H1 (cell line): Measurements from ENCODE around the gene UNC93A. TPM values are rescaled to one million over a fixed set of nuclear protein-coding genes. Genes with fewer than 3 reads are reported as not detected.
A peak's percentile ranks its signal among the peaks of the same experiment; 100 is the strongest.

Experiments
- CTCF ChIA-PET: fragments of 300-600 bp; sonication (Branson Sonifier 250); formaldehyde crosslinking; loops from one replicate; lab custom pipeline; 2021; ENCODE audit not compliant: partially characterized antibody; lab: Charles Lee
- POLR2A ChIA-PET: fragments of 300-600 bp; sonication (Branson Sonifier 250); formaldehyde crosslinking; loops from one replicate; lab custom pipeline; 2021; ENCODE audit warnings: inconsistent platforms; ENCODE audit not compliant: partially characterized antibody; lab: Charles Lee
- DNase-seq, 2 experiments: peaks; one replicate each; pipeline versions ENCODE4 v3.0.0 to v3.0.0-alpha.2; 2010 to 2022; ENCODE audit warnings: low spot score in 2 of 2, low read depth in 1 of 2, mixed read lengths in 1 of 2
- FAIRE-seq: peaks from 2 replicates; lab custom pipeline; 2011; peaks lifted over from hg19 to GRCh38; lab: Jason Lieb, UNC
- H2AFZ ChIP-seq: 2 replicates; pipeline ENCODE4 v1.8.1; 2012; ENCODE audit warnings: low read length, inconsistent platforms
- H2AK5ac ChIP-seq: 2 replicates; pipeline ENCODE4 v1.6.1; 2013; ENCODE audit warnings: low read depth, low read length
- H2BK120ac ChIP-seq: replicated peaks from 2 replicates; pipeline ENCODE3; 2013; ENCODE audit warnings: low read depth, low read length, inconsistent platforms
- H2BK12ac ChIP-seq: 2 replicates; pipeline ENCODE4 v1.6.1; 2013; ENCODE audit warnings: low read depth, low read length
- H2BK15ac ChIP-seq: 2 replicates; pipeline ENCODE4 v1.6.1; 2013; ENCODE audit warnings: low read length
- H2BK20ac ChIP-seq: 2 replicates; pipeline ENCODE4 v1.6.1; 2013; ENCODE audit warnings: low read length
- H2BK5ac ChIP-seq: 2 replicates; pipeline ENCODE4 v1.6.1; 2013; ENCODE audit warnings: low read depth, low read length
- H3K14ac ChIP-seq: 2 replicates; pipeline ENCODE4 v1.6.1; 2013; ENCODE audit warnings: inconsistent platforms; ENCODE audit not compliant: insufficient read length
- H3K18ac ChIP-seq: 2 replicates; pipeline ENCODE4 v1.6.1; 2013; ENCODE audit warnings: low read length; ENCODE audit errors: extremely low read depth
- H3K23ac ChIP-seq: 2 replicates; pipeline ENCODE4 v1.6.1; 2013; ENCODE audit warnings: inconsistent platforms; ENCODE audit not compliant: insufficient read length
- H3K23me2 ChIP-seq: 2 replicates; pipeline ENCODE4 v1.6.1; 2013; ENCODE audit warnings: low read depth, low read length
- H3K27ac ChIP-seq: 2 replicates; pipeline ENCODE4 v1.6.1; 2011; ENCODE audit warnings: low read depth, low read length, inconsistent platforms
- H3K27me3 ChIP-seq, 4 experiments: replicated peaks in 1 of 4; 1 replicate in 1 of 4; 2 replicates in 3 of 4; pipeline versions ENCODE4 v1.6.1 to v1.8.1; 2011 to 2013; ENCODE audit warnings: low read length in 3 of 4, mild to moderate bottlenecking in 3 of 4, inconsistent platforms in 2 of 4, mixed read lengths in 2 of 4, moderate library complexity in 1 of 4; ENCODE audit not compliant: control insufficient read depth in 3 of 4, insufficient read depth in 3 of 4; ENCODE audit errors: extremely low read depth in 1 of 4
- H3K36me3 ChIP-seq, 4 experiments: 2 replicates each; pipeline versions ENCODE4 v1.6.1 to v1.8.1; 2011 to 2013; ENCODE audit warnings: mild to moderate bottlenecking in 4 of 4, low read length in 3 of 4, moderate library complexity in 2 of 4, control low read depth in 1 of 4, inconsistent platforms in 1 of 4; ENCODE audit not compliant: insufficient read depth in 4 of 4, control insufficient read depth in 2 of 4
- H3K4ac ChIP-seq: replicated peaks from 2 replicates; pipeline ENCODE3; 2013; ENCODE audit warnings: low read length, low read depth, mixed read lengths, inconsistent platforms; ENCODE audit not compliant: insufficient read length
- H3K4me1 ChIP-seq, 4 experiments: replicated peaks in 1 of 4; 1 replicate in 1 of 4; 2 replicates in 3 of 4; pipeline versions ENCODE4 v1.6.1 to v1.8.1; 2011 to 2013; ENCODE audit warnings: low read length in 3 of 4, inconsistent platforms in 2 of 4, mixed read lengths in 1 of 4; ENCODE audit not compliant: insufficient read depth in 4 of 4, control insufficient read depth in 3 of 4
- H3K4me2 ChIP-seq, 2 experiments: 2 replicates each; pipeline versions ENCODE4 v1.6.1 to v1.8.1; 2011 to 2013; ENCODE audit warnings: low read depth in 2 of 2, low read length in 2 of 2, control low read depth in 1 of 2, inconsistent platforms in 1 of 2, mild to moderate bottlenecking in 1 of 2; ENCODE audit not compliant: insufficient read depth in 1 of 2
- H3K4me3 ChIP-seq, 4 experiments: fragments of 200-600, 300-600 bp in 1 of 4; sonication (generic), shearing (Covaris generic), sonication (Bioruptor Twin) in 1 of 4; 2 replicates each; pipeline versions ENCODE4 v1.5.1 to v1.8.1; 2011 to 2016; ENCODE audit warnings: low read length in 4 of 4, low read depth in 3 of 4, control low read depth in 2 of 4, inconsistent platforms in 2 of 4, mild to moderate bottlenecking in 2 of 4, mixed read lengths in 1 of 4, moderate library complexity in 1 of 4; ENCODE audit not compliant: insufficient read depth in 2 of 4; ENCODE audit errors: extremely low read depth in 1 of 4
- H3K56ac ChIP-seq: replicated peaks from 2 replicates; pipeline ENCODE3; 2013; ENCODE audit warnings: low read depth, mild to moderate bottlenecking, mixed read lengths, low read length, inconsistent platforms; ENCODE audit not compliant: insufficient read length
- H3K79me1 ChIP-seq: 2 replicates; pipeline ENCODE4 v1.6.1; 2013; ENCODE audit warnings: low read depth, low read length, control low read depth
- H3K79me2 ChIP-seq, 2 experiments: 2 replicates each; pipeline versions ENCODE4 v1.6.1 to v1.8.1; 2012 to 2013; ENCODE audit warnings: low read length in 2 of 2, mild to moderate bottlenecking in 2 of 2, inconsistent platforms in 1 of 2; ENCODE audit not compliant: insufficient read depth in 2 of 2, control insufficient read depth in 1 of 2
- H3K9ac ChIP-seq, 4 experiments: replicated peaks in 1 of 4; 1 replicate in 1 of 4; 2 replicates in 3 of 4; pipeline versions ENCODE4 v1.6.1 to v1.8.1; 2011 to 2013; ENCODE audit warnings: low read depth in 3 of 4, low read length in 3 of 4, control low read depth in 2 of 4, mild to moderate bottlenecking in 2 of 4, moderate library complexity in 2 of 4, inconsistent platforms in 1 of 4; ENCODE audit errors: extremely low read depth in 1 of 4
- H3K9me3 ChIP-seq, 2 experiments: 2 replicates each; pipeline versions ENCODE4 v1.6.1 to v1.8.1; 2012 to 2013; ENCODE audit warnings: mild to moderate bottlenecking in 2 of 2, moderate library complexity in 2 of 2, control low read depth in 1 of 2, inconsistent platforms in 1 of 2, low read depth in 1 of 2, low read length in 1 of 2, mixed read lengths in 1 of 2; ENCODE audit not compliant: insufficient read depth in 2 of 2
- H4K20me1 ChIP-seq, 2 experiments: replicated peaks in 1 of 2; 2 replicates each; pipeline versions ENCODE3 to v1.8.1; 2011 to 2013; ENCODE audit warnings: inconsistent platforms in 2 of 2, low read length in 2 of 2, mild to moderate bottlenecking in 1 of 2; ENCODE audit not compliant: insufficient read depth in 2 of 2, control insufficient read depth in 1 of 2
- H4K5ac ChIP-seq: 2 replicates; pipeline ENCODE4 v1.6.1; 2013; ENCODE audit warnings: low read length, low read depth, mixed read lengths, inconsistent platforms; ENCODE audit not compliant: insufficient read length
- H4K8ac ChIP-seq: 2 replicates; pipeline ENCODE4 v1.8.0; 2013; ENCODE audit warnings: mild to moderate bottlenecking, moderate library complexity, low read length, inconsistent platforms; ENCODE audit not compliant: insufficient read depth; ENCODE audit errors: extremely low read depth
- H4K91ac ChIP-seq: replicated peaks from 2 replicates; pipeline ENCODE3; 2013; ENCODE audit warnings: low read length, mixed read lengths, inconsistent platforms; ENCODE audit not compliant: insufficient read length
- ASH2L ChIP-seq: fragments of 200-600, 300-600 bp; sonication (generic); IDR thresholded peaks from one replicate; pipeline ENCODE4 v1.7.1; 2017; ENCODE audit warnings: low read length
- BACH1 ChIP-seq: IDR thresholded peaks from 2 replicates; pipeline ENCODE4 v1.6.1; 2012; ENCODE audit warnings: low read length, improper control_type of control experiment
- CHD1 ChIP-seq: IDR thresholded peaks from 2 replicates; pipeline ENCODE4 v1.6.1; 2012; ENCODE audit warnings: low read depth, low read length, improper control_type of control experiment
- EGR1 ChIP-seq: IDR thresholded peaks from 2 replicates; pipeline ENCODE4 v1.6.1; 2011; ENCODE audit warnings: low read depth, low read length, borderline replicate concordance
- POLR2A ChIP-seq, 2 experiments: IDR thresholded peaks; 1 replicate in 1 of 2; 2 replicates in 1 of 2; pipeline ENCODE4 v1.6.1; 2011; ENCODE audit warnings: low read depth in 2 of 2, low read length in 2 of 2, mild to moderate bottlenecking in 2 of 2; ENCODE audit errors: control extremely low read depth in 1 of 2
- RNF2 ChIP-seq: fragments of 200-900, 300-1000 bp; sonication (generic); IDR thresholded peaks from 2 replicates; pipeline ENCODE4 v1.7.1; 2016; ENCODE audit warnings: borderline replicate concordance, low read depth, mild to moderate bottlenecking, antibody characterized with exemption, low read length; ENCODE audit not compliant: poor library complexity, severe bottlenecking; ENCODE audit errors: missing control alignments
- RXRA ChIP-seq: IDR thresholded peaks from 2 replicates; pipeline ENCODE4 v1.6.1; 2011; ENCODE audit warnings: low read depth, mild to moderate bottlenecking, low read length, moderate library complexity; ENCODE audit not compliant: insufficient read depth
- SP1 ChIP-seq: IDR thresholded peaks from 2 replicates; pipeline ENCODE4 v1.6.1; 2011; ENCODE audit warnings: low read depth, low read length
- TAF1 ChIP-seq: IDR thresholded peaks from 2 replicates; pipeline ENCODE4 v1.6.1; 2011; ENCODE audit warnings: mild to moderate bottlenecking, low read depth, low read length
- WGBS, 2 experiments: shearing (Covaris generic) in 1 of 2; methylation state at CpG; one replicate each; pipeline versions ENCODE4 v1.1.6 to v1.1.7; 2013 to 2015; ENCODE audit warnings: low lambda C conversion rate in 2 of 2, mixed read lengths in 2 of 2, inconsistent platforms in 1 of 2, low coverage in 1 of 2, missing lambda C conversion rate in 1 of 2; ENCODE audit not compliant: insufficient replicate concordance in 2 of 2, insufficient coverage in 1 of 2, insufficient read length in 1 of 2; ENCODE audit errors: extremely low coverage in 1 of 2, missing lambda C conversion rate in 1 of 2; 5-methylcytosine and 5-hydroxymethylcytosine counted together
- polyA plus RNA-seq, 7 experiments: library from polyadenylated mRNA; depleted of rRNA in 3 of 7; stranded (reverse) in 5 of 7; unstranded in 2 of 7; fragments of >200 nt in 5 of 7; fragments of 200-250 nt in 2 of 7; gene quantifications; 1 replicate in 5 of 7; 2 replicates in 1 of 7; 4 replicates in 1 of 7; pipeline versions ENCODE4 v1.2.1 to v1.2.3, GENCODE V29; 2011 to 2013; ENCODE audit warnings: missing spikeins in 2 of 7, mixed read lengths in 2 of 7
- total RNA-seq: library from RNA; stranded (reverse); fragmentation: NEBNext Ultra II Directional; extraction: Animal tissue kit (Norgen Biotek cat#: 25700); gene quantifications from 2 replicates; pipeline ENCODE4 v1.2.1, GENCODE V29; 2021
- TF ChIP-seq, protein P1 (sequence below): IDR thresholded peaks from 2 replicates; pipeline ENCODE4 v1.6.1; 2012; ENCODE audit warnings: low read length, inconsistent platforms

Gene UNC93A
- total and polyA plus RNA-seq, 2 of the 8 experiments (the other 6 are each of a cell fraction or from before 2014, with no cell fraction given), result 0.39 TPM; not detected in 1

GRCh38 chr6:167303675-167304625, 12.8 kb downstream of the UNC93A start:
- H3K36me3 ChIP-seq, result no peaks in the 10 kb centered on the region
- POLR2A ChIA-PET, result interaction anchor here (0.9 kb wide), 1 partner anchor 11 kb away, joined by 3 read pairs; no protein-coding TSS in a partner anchor
- CTCF ChIA-PET, result interaction anchor here (0.6 to 2.0 kb wide), 7 partner anchors 10 to 623 kb away, joined by 3 to 8 read pairs (median 4); no protein-coding TSS in a partner anchor
- TF ChIP-seq TAF1 (no peak), CHD1 (no peak), RXRA (no peak), RNF2 (no peak), EGR1 (no peak), ASH2L (no peak), POLR2A (IDR thresholded peaks at IDR 0.05; ENCODE audit: control extremely low read depth in 1 of 2, low read depth in 2 of 2, low read length in 2 of 2) (no peak), SP1 (no peak), BACH1 (no peak)
- TF ChIP-seq, protein P1, sequence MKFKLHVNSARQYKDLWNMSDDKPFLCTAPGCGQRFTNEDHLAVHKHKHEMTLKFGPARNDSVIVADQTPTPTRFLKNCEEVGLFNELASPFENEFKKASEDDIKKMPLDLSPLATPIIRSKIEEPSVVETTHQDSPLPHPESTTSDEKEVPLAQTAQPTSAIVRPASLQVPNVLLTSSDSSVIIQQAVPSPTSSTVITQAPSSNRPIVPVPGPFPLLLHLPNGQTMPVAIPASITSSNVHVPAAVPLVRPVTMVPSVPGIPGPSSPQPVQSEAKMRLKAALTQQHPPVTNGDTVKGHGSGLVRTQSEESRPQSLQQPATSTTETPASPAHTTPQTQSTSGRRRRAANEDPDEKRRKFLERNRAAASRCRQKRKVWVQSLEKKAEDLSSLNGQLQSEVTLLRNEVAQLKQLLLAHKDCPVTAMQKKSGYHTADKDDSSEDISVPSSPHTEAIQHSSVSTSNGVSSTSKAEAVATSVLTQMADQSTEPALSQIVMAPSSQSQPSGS, result no peak

More at GRCh38 chr6:167303675-167304625, 12.8 kb downstream of the UNC93A start:
- Histone ChIP-seq H3K9ac (no peak overlapping the region), H2BK12ac (peak overlapping the region; percentile 92), H3K79me1 (no peaks in the 10 kb centered on the region), H4K8ac (no peak overlapping the region), H3K4me1 (peaks cover 0 to 24% (median 9%) of the 10 kb centered on the region in 4 experiments; a peak in 6 of 7 replicates), H3K4ac (no peak overlapping the region), H2BK15ac (peak overlapping the region; percentile 97), H4K91ac (peak overlapping the region; percentile 14), H4K5ac (no peak overlapping the region), H3K4me3 (no peak overlapping the region), H3K23me2 (0 out of 2 replicates have a peak, but pooled peaks cover 1% of the 10 kb centered on the region), H3K23ac (no peak overlapping the region), H2AK5ac (no peak overlapping the region; the same call in none of the 2 replicates), H2BK20ac (peak overlapping the region; percentile 74), H3K9me3 (peaks cover 3% of the 10 kb centered on the region in 2 experiments; a peak in 2 of 4 replicates), H3K18ac (peak overlapping the region; percentile 43), H3K79me2 (no peaks in the 10 kb centered on the region), H2BK120ac (no peak overlapping the region), H3K56ac (no peak overlapping the region), H3K14ac (no peak overlapping the region), H3K4me2 (no peak overlapping the region), H2AFZ (no peak overlapping the region), H3K27ac (no peak overlapping the region), H4K20me1 (no peaks in the 10 kb centered on the region), H2BK5ac (no peak overlapping the region; the same call in 1 of the 2 replicates), H3K27me3 (peaks cover 0 to 2% (median 0%) of the 10 kb centered on the region in 4 experiments; a peak in 2 of 7 replicates)
- WGBS, 2 experiments, result 86% methylated on average over 22 of the region's 22 CpGs; no CpG with 5 or more reads in 1 of the 2 experiments
- FAIRE-seq, result no peak
- no peak for DNase-seq
